GM12873 (cell line): ENCODE results near the gene ERP29.

ENCODE experiments used
- CTCF ChIP-seq: IDR thresholded peaks from 2 replicates; pipeline ENCODE4 v1.5.1; 2012; ENCODE audit warnings: low read depth, mild to moderate bottlenecking, moderate library complexity, low read length, control low read depth; ENCODE audit not compliant: insufficient read depth; ENCODE audit errors: missing control alignments

ERP29 gene

GRCh38 chr12:112012775-112013600 lies at the start of gene ERP29, which contains the start of gene TMEM116:
Gene ERP29 (plus strand): TSS chr12:112013426. CDS start chr12:112013466, 40 bp downstream.
Gene TMEM116 (minus strand): TSS chr12:112013165. CDS start chr12:112005270, 7,895 bp downstream.
- TF ChIP-seq CTCF = peak; percentile 52

GRCh38 chr12:111964935-111965334 lies 48.3 kb upstream of the ERP29 start:
- no peak for TF ChIP-seq CTCF

GRCh38 chr12:111971800-111972199 lies 41.4 kb upstream of the ERP29 start:
- TF ChIP-seq CTCF = no peak

GRCh38 chr12:111975161-111975931 lies 37.9 kb upstream of the ERP29 start:
- no peak for TF ChIP-seq CTCF

GRCh38 chr12:111976291-111976690 lies 36.9 kb upstream of the ERP29 start:
- TF ChIP-seq CTCF = no peak

GRCh38 chr12:111976860-111977259 lies 36.4 kb upstream of the ERP29 start:
- TF ChIP-seq CTCF = no peak

GRCh38 chr12:111978545-111978944 lies 34.7 kb upstream of the ERP29 start:
- TF ChIP-seq CTCF = no peak
